ENCODE results near the gene CLIC1.

Gene CLIC1

GRCh38 chr6:31768363-31769257 lies 32.3 kb upstream of the CLIC1 start:
- no peak for DNase-seq (ENCODE audit: low spot score)

- DNase-seq (ENCODE audit: low spot score): peak; percentile 43
Measured at GRCh38 chr6:31767096-31767645, 30.8 kb upstream of the CLIC1 start.

DNA sequence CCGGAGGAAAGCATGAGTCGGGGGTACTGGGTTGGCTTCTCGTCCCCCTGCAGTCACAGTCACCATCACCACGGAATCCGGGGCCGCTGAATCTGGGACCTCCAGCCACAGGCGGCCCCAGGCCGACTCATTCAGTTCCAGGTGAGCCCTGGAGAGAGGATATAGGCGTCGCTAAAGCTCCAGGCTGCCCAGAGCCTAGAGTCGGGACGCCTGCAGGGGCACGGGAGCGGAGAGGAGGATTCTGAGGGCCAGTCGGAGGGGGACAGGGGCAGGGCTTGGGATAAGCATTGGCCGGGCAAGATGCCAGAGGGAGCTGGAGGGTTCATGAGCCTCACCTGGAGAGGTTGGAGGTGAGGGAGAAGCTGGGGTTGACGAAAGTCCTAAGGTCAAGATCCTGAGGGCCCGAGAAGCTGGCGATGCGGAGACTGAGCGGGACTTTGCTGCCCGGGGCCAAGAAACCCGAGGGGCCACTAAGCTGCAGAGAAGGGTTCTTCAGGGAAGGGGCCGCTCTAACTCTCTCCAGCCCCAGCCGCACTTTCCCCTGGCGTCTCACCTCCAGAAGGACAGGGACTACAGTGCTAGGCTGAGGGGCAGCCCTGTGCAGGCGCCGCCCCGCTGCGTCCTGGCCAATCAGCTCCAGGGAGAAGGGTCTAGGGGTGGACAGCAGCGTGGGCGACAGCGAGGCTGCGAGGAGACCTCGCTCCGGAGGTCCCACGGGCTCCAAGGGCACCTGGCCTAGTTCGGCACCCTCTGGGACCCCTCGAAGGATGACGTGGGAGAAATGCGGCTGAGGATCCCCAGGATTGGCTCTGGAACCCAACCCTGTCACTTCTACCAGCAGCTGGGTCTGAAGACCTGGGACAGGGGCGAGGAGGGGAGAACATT lies 29.8 kb upstream of the CLIC1 start:
- no peak for DNase-seq (ENCODE audit: low spot score)

DNA sequence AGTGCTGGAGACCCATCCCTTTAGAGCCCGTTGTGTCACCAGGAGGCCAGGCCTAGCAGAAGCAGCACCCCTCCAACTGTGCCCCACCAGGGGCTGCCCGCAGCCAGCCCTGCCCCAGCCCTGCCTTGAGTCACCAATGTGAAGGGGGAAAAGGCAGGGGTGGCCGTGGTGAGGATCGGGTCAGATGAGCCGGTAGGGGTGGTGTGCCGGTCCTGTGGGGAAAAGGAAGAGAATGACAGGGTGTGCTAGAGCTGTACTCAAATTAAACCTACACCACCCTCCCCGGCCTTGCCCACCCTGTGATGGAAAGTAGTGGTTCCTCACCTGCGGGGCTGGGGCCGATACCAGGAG lies 29.2 kb upstream of the CLIC1 start:
- DNase-seq (ENCODE audit: low spot score): no peak

DNA sequence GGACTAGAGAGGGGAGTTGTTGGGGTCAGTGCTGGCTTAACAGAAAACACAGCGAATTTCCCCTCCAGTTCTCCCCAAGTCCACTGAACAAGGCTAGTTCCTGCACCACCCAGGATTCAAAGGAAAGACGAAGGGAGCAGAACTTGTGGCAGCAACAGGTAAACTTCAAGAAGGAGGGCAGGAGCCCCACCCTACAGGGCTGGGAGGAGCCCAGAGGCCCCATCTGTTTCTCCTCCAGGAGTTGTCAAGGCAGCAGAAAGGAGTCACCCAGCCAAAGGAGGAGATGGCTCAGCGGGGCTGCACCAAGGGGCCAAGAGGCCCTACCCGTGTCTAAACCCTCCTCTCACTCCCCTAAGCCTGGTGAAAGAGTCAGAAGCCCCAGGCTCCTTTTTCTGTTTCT lies 27.9 kb upstream of the CLIC1 start:
- no peak for DNase-seq (ENCODE audit: low spot score)

DNA sequence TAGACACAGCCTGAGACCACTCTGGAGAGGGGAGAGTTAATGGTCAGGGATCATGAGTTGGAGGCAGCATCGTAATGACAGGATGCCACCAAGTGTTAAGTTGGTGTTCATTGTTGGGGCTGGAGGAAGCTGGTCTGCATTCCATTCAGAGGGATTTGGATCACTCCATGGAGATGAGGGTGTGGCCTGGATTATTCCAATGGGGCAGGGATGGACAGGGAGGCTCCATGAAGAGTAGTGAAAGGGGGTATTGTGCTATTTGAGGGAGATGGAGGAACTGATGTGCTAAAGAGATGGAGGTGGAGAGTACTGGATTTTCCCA lies 27.2 kb upstream of the CLIC1 start:
- DNase-seq (ENCODE audit: low spot score): peak; percentile 59

GRCh38 chr6:31762878-31763618 lies 26.7 kb upstream of the CLIC1 start:
- no peak for DNase-seq (ENCODE audit: low spot score)

- DNase-seq (ENCODE audit: low spot score): no peak
Measured at GRCh38 chr6:31762356-31762755, 26.0 kb upstream of the CLIC1 start, which contains the start of gene SAPCD1. SAPCD1 (plus strand) TSS chr6:31762656; CDS start chr6:31763055, 399 bp downstream.

DNA sequence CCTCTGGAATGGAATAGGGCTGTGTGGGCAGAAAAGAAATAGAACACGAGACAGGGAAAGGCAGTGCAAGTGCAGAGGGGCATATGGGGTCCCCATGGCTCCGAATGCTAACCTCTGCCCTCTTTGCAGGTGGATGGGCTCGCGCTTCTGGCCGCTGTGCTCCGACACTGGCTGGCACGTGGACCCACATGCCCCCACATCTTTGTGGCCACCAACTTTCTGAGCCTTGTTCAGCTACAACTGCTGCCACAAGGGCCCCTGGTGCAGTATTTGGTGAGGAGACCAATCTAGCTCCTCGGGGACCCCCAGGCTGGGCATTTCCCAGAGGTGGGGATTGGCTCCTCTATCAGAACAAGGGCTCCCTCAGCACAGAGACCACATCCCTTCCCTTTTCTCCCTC lies 25.0 kb upstream of the CLIC1 start:
- DNase-seq (ENCODE audit: low spot score): no peak

- DNase-seq (ENCODE audit: low spot score): no peak
Measured at GRCh38 chr6:31760790-31761189, 24.5 kb upstream of the CLIC1 start.

DNA sequence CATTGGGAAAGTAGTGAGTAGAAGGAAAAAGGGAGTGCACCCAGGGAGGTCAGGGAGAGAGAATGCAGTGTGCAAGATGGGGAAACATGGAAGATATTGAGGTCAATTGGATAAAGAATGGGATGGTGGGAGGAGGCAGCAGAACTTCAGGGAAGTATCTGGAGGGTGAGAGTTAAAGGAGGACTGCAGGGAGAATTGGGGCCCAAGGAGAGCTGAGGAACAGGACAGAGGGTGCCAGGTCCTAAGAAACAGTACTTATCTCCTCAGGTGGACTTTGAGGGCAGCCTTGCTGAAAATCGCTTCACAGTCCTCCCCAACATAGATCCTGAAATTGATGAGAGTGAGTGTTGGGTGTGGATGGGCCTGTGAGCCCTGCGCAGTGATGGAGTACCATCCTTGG lies 22.0 kb upstream of the CLIC1 start:
- DNase-seq (ENCODE audit: low spot score): no peak

- DNase-seq (ENCODE audit: low spot score): peak; percentile 69
Measured at GRCh38 chr6:31752739-31753319, 16.5 kb upstream of the CLIC1 start.

- no peak for DNase-seq (ENCODE audit: low spot score)
Measured at GRCh38 chr6:31750411-31751022, 14.2 kb upstream of the CLIC1 start.

GRCh38 chr6:31749301-31750036 lies 13.1 kb upstream of the CLIC1 start:
- DNase-seq (ENCODE audit: low spot score): no peak

GRCh38 chr6:31744422-31744821 lies 8.1 kb upstream of the CLIC1 start:
- DNase-seq (ENCODE audit: low spot score): no peak

GRCh38 chr6:31742894-31743293 lies 6.6 kb upstream of the CLIC1 start:
- DNase-seq (ENCODE audit: low spot score): no peak

DNA sequence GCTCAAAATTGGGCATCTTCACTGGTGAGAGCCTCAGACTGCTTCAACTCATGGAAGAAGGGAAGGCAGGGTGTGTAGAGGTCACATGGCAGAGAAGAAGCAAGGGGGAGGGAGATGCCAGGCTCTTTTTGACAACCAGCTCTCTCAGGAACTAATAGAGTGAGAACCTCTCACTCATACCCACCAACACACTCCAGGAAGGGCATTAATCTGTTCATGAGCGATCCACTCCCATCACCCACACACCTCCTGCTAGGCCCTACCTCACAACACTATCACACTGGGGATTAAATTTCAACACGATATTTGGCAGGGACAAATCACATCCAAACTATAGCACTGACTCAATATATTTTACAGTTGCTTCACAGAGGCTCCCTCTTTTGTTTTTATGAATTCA lies 5.5 kb upstream of the CLIC1 start:
- DNase-seq (ENCODE audit: low spot score): no peak

DNA sequence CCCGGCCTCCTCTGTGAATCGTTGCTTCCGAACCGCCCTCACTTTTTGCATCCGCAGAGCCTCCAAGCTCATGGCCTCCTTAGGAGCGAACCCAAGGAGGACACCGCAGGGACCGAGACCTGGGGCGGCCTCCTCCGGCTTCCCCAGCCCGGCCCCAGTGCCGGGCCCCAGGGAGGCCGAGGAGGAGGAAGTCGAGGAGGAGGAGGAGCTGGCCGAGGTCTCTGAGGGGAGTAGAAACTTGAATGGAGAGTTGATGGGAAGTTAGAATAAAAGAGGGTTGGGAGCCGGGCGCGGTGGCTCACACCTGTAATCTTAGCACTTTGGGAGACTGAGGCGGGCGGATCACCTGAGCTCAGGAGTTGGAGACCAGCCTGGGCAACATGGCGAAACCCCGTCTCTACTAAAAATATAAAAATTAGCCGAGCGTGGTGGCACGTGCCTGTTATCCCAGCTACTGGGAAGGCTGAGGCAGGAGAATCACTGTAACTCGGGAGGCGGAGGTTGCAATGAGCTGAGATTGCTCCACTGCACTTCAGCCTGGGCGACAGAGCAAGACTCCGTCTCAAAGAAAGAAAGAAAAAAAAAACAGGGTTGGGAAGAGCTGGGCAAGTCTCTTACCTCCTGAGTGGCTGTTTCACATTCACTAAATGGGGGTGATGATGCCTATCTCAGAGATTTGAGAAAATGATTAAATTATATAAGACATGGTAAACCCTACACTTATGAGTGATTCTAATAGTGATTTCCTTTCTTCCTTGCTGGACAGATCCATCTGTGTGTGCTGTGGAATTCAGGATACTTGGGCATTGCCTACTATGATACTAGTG lies 4.3 kb upstream of the CLIC1 start:
- peak; percentile 49 for DNase-seq (ENCODE audit: low spot score)

- peak; percentile 100 for DNase-seq (ENCODE audit: low spot score)
Measured at GRCh38 chr6:31739639-31740396, 3.5 kb upstream of the CLIC1 start, which contains the start of gene MSH5. MSH5 (plus strand) TSS chr6:31740005; CDS start chr6:31740467, 462 bp downstream.

All from kidney tubule cell (primary cell).